MM.1S (cell line): Measurements from ENCODE around the gene SPINDOC.

Experiments used
- DNase-seq: peaks from one replicate; pipeline ENCODE4 v3.0.0-alpha.2; 2015
- H2AFZ ChIP-seq: fragments of 300-600 bp; sonication (generic); 2 replicates; pipeline ENCODE4 v1.6.0; 2016; ENCODE audit warnings: antibody characterized with exemption, low read length
- H3F3A ChIP-seq: fragments of 300-600 bp; sonication (generic); 2 replicates; pipeline ENCODE4 v1.6.1; 2016; ENCODE audit warnings: mild to moderate bottlenecking, antibody characterized with exemption, low read length, moderate library complexity, mixed read lengths; ENCODE audit not compliant: insufficient read depth
- H3K27ac ChIP-seq: fragments of 300-600 bp; sonication (generic); 2 replicates; pipeline ENCODE4 v1.5.1; 2016; ENCODE audit warnings: mild to moderate bottlenecking, low read length
- H3K27me3 ChIP-seq: fragments of 300-600 bp; sonication (generic); replicated peaks from 2 replicates; pipeline ENCODE4 v1.6.0; 2016; ENCODE audit warnings: low read length; ENCODE audit not compliant: insufficient read depth
- H3K36me3 ChIP-seq: fragments of 300-600 bp; sonication (generic); replicated peaks from 2 replicates; pipeline ENCODE4 v1.6.1; 2016; ENCODE audit warnings: mild to moderate bottlenecking, low read length, mixed read lengths; ENCODE audit not compliant: insufficient read depth
- H3K4me1 ChIP-seq: fragments of 300-600 bp; sonication (generic); 2 replicates; pipeline ENCODE4 v1.6.1; 2016; ENCODE audit warnings: low read length, mixed read lengths
- H3K4me2 ChIP-seq: fragments of 300-600 bp; sonication (generic); 2 replicates; pipeline ENCODE4 v1.6.0; 2016; ENCODE audit warnings: low read depth, low read length
- H3K4me3 ChIP-seq: fragments of 300-600 bp; sonication (generic); 2 replicates; pipeline ENCODE4 v1.5.1; 2016; ENCODE audit warnings: low read length, mixed read lengths
- H3K79me2 ChIP-seq: fragments of 300-600 bp; sonication (generic); 2 replicates; pipeline ENCODE4 v1.6.1; 2016; ENCODE audit warnings: mixed run types, low read length, mixed read lengths
- H3K9ac ChIP-seq: fragments of 300-600 bp; sonication (generic); 2 replicates; pipeline ENCODE4 v1.6.1; 2016; ENCODE audit warnings: low read length, mixed read lengths
- H3K9me2 ChIP-seq: fragments of 300-600 bp; sonication (generic); replicated peaks from 2 replicates; pipeline ENCODE4 v1.6.1; 2016; ENCODE audit warnings: mild to moderate bottlenecking, low read length, mixed read lengths; ENCODE audit not compliant: insufficient read depth
- H3K9me3 ChIP-seq: fragments of 300-600 bp; sonication (generic); replicated peaks from 2 replicates; pipeline ENCODE4 v1.6.1; 2016; ENCODE audit warnings: mild to moderate bottlenecking, low read length, mixed read lengths; ENCODE audit not compliant: insufficient read depth
- H4K20me1 ChIP-seq: fragments of 300-600 bp; sonication (generic); 2 replicates; pipeline ENCODE4 v1.6.1; 2016; ENCODE audit warnings: mild to moderate bottlenecking, low read length, moderate library complexity, mixed read lengths; ENCODE audit not compliant: insufficient read depth
- CTCF ChIP-seq: fragments of 300-600 bp; sonication (generic); IDR thresholded peaks from 2 replicates; pipeline ENCODE4 v1.5.1; 2016; ENCODE audit warnings: antibody characterized with exemption, low read length, mixed read lengths
- EZH2 ChIP-seq: fragments of 300-600 bp; sonication (generic); optimal IDR thresholded peaks from 2 replicates; pipeline ENCODE3; 2017; ENCODE audit warnings: low read depth, mild to moderate bottlenecking, antibody characterized with exemption, low read length, mixed read lengths
- EZH2phosphoT487 ChIP-seq: fragments of 300-600 bp; sonication (generic); IDR thresholded peaks from 2 replicates; pipeline ENCODE4 v1.6.1; 2018; ENCODE audit warnings: antibody characterized with exemption, low read length

Gene SPINDOC

GRCh38 chr11:63853476-63853875 lies 40.2 kb downstream of the SPINDOC start:
- Histone ChIP-seq H3K9ac (no peak overlapping the region), H4K20me1 (no peaks in the 10 kb centered on the region), H3K9me3 (no peaks in the 10 kb centered on the region), H3F3A (peaks cover 14% of the 10 kb centered on the region), H3K27me3 (no peaks in the 10 kb centered on the region), H3K79me2 (peaks cover 92% of the 10 kb centered on the region), H3K27ac (no peak overlapping the region), H3K4me2 (no peak overlapping the region), H3K4me1 (peaks cover 18% of the 10 kb centered on the region), H3K36me3 (no peaks in the 10 kb centered on the region), H3K4me3 (no peak overlapping the region), H2AFZ (no peak overlapping the region), H3K9me2 (no peaks in the 10 kb centered on the region)
- DNase-seq: no peak
- TF ChIP-seq EZH2phosphoT487 (no peak), CTCF (no peak), EZH2 (no peak)

- Histone ChIP-seq H3K27me3 (no peaks in the 10 kb centered on the region), H3K4me1 (peaks cover 18% of the 10 kb centered on the region), H3K4me2 (no peak overlapping the region), H3K79me2 (peaks cover 90% of the 10 kb centered on the region), H3F3A (peaks cover 14% of the 10 kb centered on the region), H4K20me1 (no peaks in the 10 kb centered on the region; the same call in 1 of the 2 replicates), H3K4me3 (no peak overlapping the region), H3K36me3 (no peaks in the 10 kb centered on the region), H2AFZ (no peak overlapping the region), H3K9me3 (no peaks in the 10 kb centered on the region), H3K27ac (no peak overlapping the region), H3K9me2 (no peaks in the 10 kb centered on the region), H3K9ac (no peak overlapping the region)
- TF ChIP-seq CTCF: no peak
- no peak for TF ChIP-seq EZH2phosphoT487
- TF ChIP-seq EZH2: no peak
- no peak for DNase-seq
Observed at GRCh38 chr11:63854696-63855095, 41.4 kb downstream of the SPINDOC start.

- Histone ChIP-seq H2AFZ (no peak overlapping the region), H3K4me3 (no peak overlapping the region), H3K9ac (no peak overlapping the region), H3K79me2 (peaks cover 88% of the 10 kb centered on the region), H4K20me1 (no peaks in the 10 kb centered on the region; the same call in 1 of the 2 replicates), H3K27ac (no peak overlapping the region), H3K4me1 (peaks cover 11% of the 10 kb centered on the region), H3K4me2 (no peak overlapping the region), H3K36me3 (no peaks in the 10 kb centered on the region), H3K9me2 (no peaks in the 10 kb centered on the region), H3K9me3 (no peaks in the 10 kb centered on the region), H3F3A (peaks cover 9% of the 10 kb centered on the region), H3K27me3 (no peaks in the 10 kb centered on the region)
- no peak for TF ChIP-seq CTCF
- TF ChIP-seq EZH2phosphoT487: no peak
- no peak for TF ChIP-seq EZH2
- DNase-seq: no peak
Observed at GRCh38 chr11:63855975-63856374, 42.7 kb downstream of the SPINDOC start.
